ENCODE data around the gene ARID1A. TPM values are rescaled to one million over a fixed set of nuclear protein-coding genes. Genes with fewer than 3 reads are reported as not detected.

ARID1A gene
- total and polyA plus RNA-seq, 4 donors: 12.2 to 31.9 (median 20.2) TPM

- 47% methylated on average over 4 of the region's 4 CpGs for WGBS
- Histone ChIP-seq H3K9ac (ENCODE audit: low read depth in 1 of 2, low read length in 2 of 2) (peak overlapping the region in 1 of 2 donors; percentile 42), H3K9me3 (ENCODE audit: control insufficient read depth in 4 of 4, low read length in 3 of 4) (no peaks in the 10 kb centered on the region), H3K4me3 (ENCODE audit: low read depth in 1 of 3, low read length in 3 of 3) (no peak overlapping the region), H3K36me3 (ENCODE audit: control insufficient read depth in 4 of 4, insufficient read depth in 3 of 4, low read depth in 1 of 4, low read length in 3 of 4) (peaks cover 0 to 3% (median 2%) of the 10 kb centered on the region in 4 donors), H3K4me1 (ENCODE audit: control insufficient read depth in 4 of 4, insufficient read depth in 4 of 4, low read length in 3 of 4) (peaks cover 15 to 63% (median 50%) of the 10 kb centered on the region in 4 donors), H3K27me3 (ENCODE audit: control insufficient read depth in 4 of 4, insufficient read depth in 4 of 4, low read length in 3 of 4) (no peaks in the 10 kb centered on the region), H3K27ac (ENCODE audit: low read depth in 1 of 2, low read length in 2 of 2) (peak overlapping the region; percentile 33 to 51)
- DNase-seq (ENCODE audit: low spot score): no peak
- TF ChIP-seq YY1 (IDR thresholded peaks at IDR 0.05) (no peak), NR2F2 (IDR thresholded peaks at IDR 0.05) (no peak)
These were observed 132.7 kb downstream of the ARID1A start for GRCh38 chr1:26828411-26828991.

- peak overlapping the region; percentile 33 to 83 for H3K27ac ChIP-seq (ENCODE audit: low read depth in 1 of 2, low read length in 2 of 2)
- H3K27me3 ChIP-seq (ENCODE audit: control insufficient read depth in 4 of 4, insufficient read depth in 4 of 4, low read length in 3 of 4): no peaks in the 10 kb centered on the region
- peaks cover 15 to 63% (median 50%) of the 10 kb centered on the region in 4 donors for H3K4me1 ChIP-seq (ENCODE audit: control insufficient read depth in 4 of 4, insufficient read depth in 4 of 4, low read length in 3 of 4)
- no peak for DNase-seq (ENCODE audit: low spot score)
- WGBS: 91% methylated on average over 6 of the region's 6 CpGs
- H3K9ac ChIP-seq (ENCODE audit: low read depth in 1 of 2, low read length in 2 of 2): peak overlapping the region in 1 of 2 donors; percentile 42
- no peak for TF ChIP-seq HNF4A (conservative IDR thresholded peaks at IDR 0.05)
- TF ChIP-seq ZBTB33 (IDR thresholded peaks at IDR 0.05): no peak
- TF ChIP-seq SP1 (IDR thresholded peaks at IDR 0.05): no peak
- no peak for TF ChIP-seq NR2F2 (IDR thresholded peaks at IDR 0.05)
- TF ChIP-seq MAX (IDR thresholded peaks at IDR 0.05): no peak
- TF ChIP-seq ATF3 (IDR thresholded peaks at IDR 0.05): no peak
- TF ChIP-seq JUND (IDR thresholded peaks at IDR 0.05): no peak
- no peak for TF ChIP-seq RAD21 (IDR thresholded peaks at IDR 0.05)
- no peak for TF ChIP-seq YY1 (IDR thresholded peaks at IDR 0.05)
- TF ChIP-seq TAF1 (conservative IDR thresholded peaks at IDR 0.05): no peak
- no peak for TF ChIP-seq RXRA (IDR thresholded peaks at IDR 0.05)
- no peak for TF ChIP-seq FOXA1 (IDR thresholded peaks at IDR 0.05)
- TF ChIP-seq CTCF (IDR thresholded peaks at IDR 0.05; ENCODE audit: low read depth, low read length, missing input control): no peak
- no peak for TF ChIP-seq REST (IDR thresholded peaks at IDR 0.05)
- TF ChIP-seq FOXA2 (IDR thresholded peaks at IDR 0.05): no peak
- TF ChIP-seq EGR1 (IDR thresholded peaks at IDR 0.05; ENCODE audit: low read depth in 2 of 2): no peak
- no peak for TF ChIP-seq HNF4G (IDR thresholded peaks at IDR 0.05)
- no peak for TF ChIP-seq GABPA (IDR thresholded peaks at IDR 0.05 in 1 of 2, conservative IDR thresholded peaks at IDR 0.05 in 1 of 2)
- H3K36me3 ChIP-seq (ENCODE audit: control insufficient read depth in 4 of 4, insufficient read depth in 3 of 4, low read depth in 1 of 4, low read length in 3 of 4): peaks cover 3 to 10% (median 6%) of the 10 kb centered on the region in 4 donors
- H3K9me3 ChIP-seq (ENCODE audit: control insufficient read depth in 4 of 4, low read length in 3 of 4): no peaks in the 10 kb centered on the region
- no peak overlapping the region for H3K4me3 ChIP-seq (ENCODE audit: low read depth in 1 of 3, low read length in 3 of 3)
These were observed 133.5 kb downstream of the ARID1A start for GRCh38 chr1:26829184-26829911.
